Testis (tissue), 3 donors: ENCODE data around the gene ECHDC3. TPM values are rescaled to one million over a fixed set of nuclear protein-coding genes. Genes with fewer than 3 reads are reported as not detected.
A peak's percentile ranks its signal among the peaks of the same experiment; 100 is the strongest.

Experiments
- DNase-seq: peaks from one replicate; pipeline ENCODE4 v3.0.0-alpha.2; 2019
- H3K27ac ChIP-seq, 2 donors: fragments of 200-600 bp; sonication (generic); one replicate each; pipeline ENCODE4 v1.5.1; 2019
- H3K27me3 ChIP-seq: fragments of 200-600 bp; sonication (generic); one replicate; pipeline ENCODE4 v1.5.1; 2019
- H3K36me3 ChIP-seq: fragments of 200-600 bp; sonication (generic); one replicate; pipeline ENCODE4 v1.5.1; 2017; ENCODE audit warnings: low read depth; ENCODE audit errors: missing control alignments
- H3K4me1 ChIP-seq: fragments of 200-600 bp; sonication (generic); one replicate; pipeline ENCODE4 v1.5.1; 2019
- H3K4me3 ChIP-seq, 2 donors: fragments of 200-600 bp; sonication (generic); one replicate each; pipeline ENCODE4 v1.5.1; 2017 to 2019
- H3K9me3 ChIP-seq: fragments of 200-600 bp; sonication (generic); one replicate; pipeline ENCODE4 v1.5.1; 2017
- CTCF ChIP-seq, 3 experiments: fragments of 450-650 bp in 2 of 3; fragments of 200-600 bp in 1 of 3; sonication (generic) in 1 of 3; IDR thresholded peaks; one replicate each; pipeline ENCODE4 v1.5.1; 2016 to 2019; ENCODE audit warnings: antibody characterized with exemption in 3 of 3, mild to moderate bottlenecking in 2 of 3, moderate library complexity in 1 of 3
- POLR2A ChIP-seq: fragments of 450-650 bp; IDR thresholded peaks from one replicate; pipeline ENCODE4 v1.6.1; 2017; ENCODE audit warnings: antibody characterized with exemption, mild to moderate bottlenecking, moderate library complexity
- WGBS, 2 donors: methylation state at CpG; one replicate each; pipeline ENCODE4 v1.1.5; 2018; 5-methylcytosine and 5-hydroxymethylcytosine counted together
- intact Hi-C: fragments of 100-400 bp; cut with DNase I; formaldehyde crosslinking; loops from one replicate; pipeline ENCODE4 v1.15.1; 2023; ENCODE audit warnings: low total_unique reads
- polyA plus RNA-seq: library from polyadenylated mRNA; stranded (reverse); fragments of 350-450 nt; fragmentation: Illumina TruSeq; extraction: RNeasy Lipid Tissue Mini Kit (QIAGEN cat#74804); gene quantifications from one replicate; pipeline ENCODE4 v1.2.3, GENCODE V29; 2014; ENCODE audit warnings: low read depth, low replicate concordance; ENCODE audit not compliant: insufficient read depth
- total RNA-seq, 2 donors: library from RNA; depleted of rRNA; stranded (reverse); fragments of >200 nt; gene quantifications; one replicate each; pipeline ENCODE4 v1.2.3, GENCODE V29; 2016

Gene ECHDC3
- total and polyA plus RNA-seq, 3 donors from 2014 or later: 32.5 to 83.8 (median 61.7) TPM

- TF ChIP-seq POLR2A (no peak), CTCF (IDR thresholded peaks at IDR 0.05) (no peak)
- Histone ChIP-seq H3K9me3 (no peaks in the 10 kb centered on the region), H3K4me1 (peaks cover 19% of the 10 kb centered on the region), H3K4me3 (no peak overlapping the region), H3K27ac (no peak overlapping the region), H3K36me3 (no peaks in the 10 kb centered on the region), H3K27me3 (no peaks in the 10 kb centered on the region)
- WGBS, 2 donors: 86 to 98% methylated on average over 9 of the region's 9 CpGs
- no peak for DNase-seq
- intact Hi-C loops: no loop called here
Observed at GRCh38 chr10:11714750-11715365, 27.3 kb upstream of the ECHDC3 start.

DNA sequence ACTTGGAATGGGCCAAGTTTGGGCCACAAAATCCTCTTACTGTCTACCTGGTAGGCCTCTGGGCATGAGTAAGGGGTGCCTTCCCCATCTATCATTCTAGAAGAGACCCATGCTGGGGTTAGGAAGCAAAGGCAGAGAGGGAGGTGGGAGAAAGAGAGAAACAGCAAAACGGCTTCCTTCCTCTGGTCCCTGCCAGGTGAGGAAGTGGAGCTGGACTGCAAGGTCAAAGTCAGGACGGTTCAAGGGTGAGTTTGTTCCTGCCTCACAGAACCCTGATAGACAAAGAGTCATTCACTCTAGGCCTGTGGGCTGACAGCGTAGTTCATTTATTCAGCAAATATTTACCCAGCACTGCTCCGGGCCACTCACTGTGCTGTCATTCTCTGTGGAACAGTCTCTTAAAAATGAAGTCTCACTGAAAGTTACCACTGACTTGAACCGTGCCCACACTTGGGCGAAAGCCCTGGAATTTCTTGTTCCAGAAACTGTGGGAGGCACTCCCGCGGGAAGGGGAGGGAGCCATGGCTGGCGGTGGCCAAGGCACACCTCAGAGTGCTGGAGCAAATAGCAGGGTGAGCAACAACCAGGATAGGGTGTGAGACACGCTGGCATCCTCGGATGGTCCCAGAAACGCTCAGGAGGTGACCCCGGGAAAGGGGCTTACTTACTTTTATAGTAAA lies 26.2 kb upstream of the ECHDC3 start:
- WGBS, 2 donors: 61 to 70% methylated on average over 13 of the region's 13 CpGs
- Histone ChIP-seq H3K4me3 (no peak overlapping the region), H3K9me3 (no peaks in the 10 kb centered on the region), H3K27me3 (no peaks in the 10 kb centered on the region), H3K4me1 (peaks cover 19% of the 10 kb centered on the region), H3K27ac (peak overlapping the region in 1 of 2 donors; percentile 50), H3K36me3 (no peaks in the 10 kb centered on the region)
- no peak for TF ChIP-seq CTCF (IDR thresholded peaks at IDR 0.05)
- intact Hi-C loops: no loop called here
- DNase-seq: peak; percentile 45

GRCh38 chr10:11716686-11717085 lies 25.5 kb upstream of the ECHDC3 start:
- TF ChIP-seq POLR2A (no peak), CTCF (IDR thresholded peaks at IDR 0.05) (no peak)
- Histone ChIP-seq H3K9me3 (no peaks in the 10 kb centered on the region), H3K27ac (no peak overlapping the region), H3K4me1 (peaks cover 19% of the 10 kb centered on the region), H3K36me3 (no peaks in the 10 kb centered on the region), H3K27me3 (no peaks in the 10 kb centered on the region), H3K4me3 (no peak overlapping the region)
- WGBS, 2 donors: 90 to 95% methylated on average over 4 of the region's 4 CpGs
- no peak for DNase-seq
- intact Hi-C loops: no loop called here

DNA sequence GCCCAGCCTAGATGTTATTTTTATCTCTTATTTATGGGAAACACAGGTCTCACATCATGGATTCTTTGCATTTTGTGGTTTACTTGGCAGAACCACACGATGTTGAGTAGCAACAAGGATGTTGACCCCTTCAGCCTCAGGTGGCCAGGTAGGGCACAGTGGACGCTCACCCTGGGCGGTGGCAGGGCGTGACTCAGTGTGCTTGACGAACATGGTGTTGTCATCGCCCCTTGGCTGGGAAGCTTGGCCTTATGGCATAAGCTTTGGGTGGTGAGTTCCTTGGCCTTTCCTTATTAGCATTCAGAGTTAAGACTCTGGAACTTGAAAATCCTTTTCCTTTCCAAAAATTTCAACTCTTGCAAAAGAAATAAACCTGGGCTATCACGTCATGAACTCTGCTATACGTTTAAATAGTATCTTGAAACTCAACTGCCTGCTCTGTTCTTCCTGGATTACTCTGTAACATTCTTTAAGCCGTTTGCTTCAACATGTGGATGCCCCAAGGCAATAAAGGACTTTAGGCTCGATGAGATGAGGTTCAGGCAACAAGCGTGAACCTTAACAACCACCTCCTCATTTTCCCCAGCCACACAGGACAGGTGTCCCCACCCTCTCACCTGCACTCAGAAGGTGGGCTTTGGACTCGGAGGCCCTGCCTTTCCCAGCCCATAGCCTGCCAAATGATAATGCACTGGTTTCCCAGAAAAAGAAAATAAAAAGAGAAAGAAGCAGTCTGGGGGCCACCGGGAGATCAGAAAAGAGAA lies 22.5 kb upstream of the ECHDC3 start:
- TF ChIP-seq POLR2A (no peak), CTCF (IDR thresholded peaks at IDR 0.05) (no peak)
- intact Hi-C loops: loop anchor here (10.0 kb wide), 1 partner anchor 205 kb away; no protein-coding TSS in a partner anchor
- WGBS, 2 donors: 89 to 91% methylated on average over 13 of the region's 13 CpGs
- Histone ChIP-seq H3K4me3 (no peak overlapping the region), H3K36me3 (no peaks in the 10 kb centered on the region), H3K4me1 (peaks cover 9% of the 10 kb centered on the region), H3K27ac (no peak overlapping the region), H3K9me3 (no peaks in the 10 kb centered on the region), H3K27me3 (no peaks in the 10 kb centered on the region)
- DNase-seq: no peak
